ENCODE data around the gene AVEN. TPM values are rescaled to one million over a fixed set of nuclear protein-coding genes. Genes with fewer than 3 reads are reported as not detected.
"Not testable (repeated sequence)": the region's sequence is repeated elsewhere in the genome, so short reads cannot be mapped to it uniquely, and the experiment has no call there.

AVEN gene
- total RNA-seq, 2 donors from 2014 or later, result 18.9 to 20.7 TPM

GRCh38 chr15:33825453-33825852 is 213.6 kb downstream of the AVEN start:
- no peak overlapping the region for H3K9ac ChIP-seq (ENCODE audit: extremely low read depth, low read length, poor library complexity, severe bottlenecking)
- Mint-ChIP-seq H3K9me3 (no peaks in the 10 kb centered on the region), H3K4me1 (peaks cover 6% of the 10 kb centered on the region), H3K36me3 (ENCODE audit: low read depth) (no peaks in the 10 kb centered on the region), H3K27ac (no peak overlapping the region), H3K27me3 (ENCODE audit: insufficient read depth) (no peaks in the 10 kb centered on the region), H3K4me3 (no peak overlapping the region)
- no peak overlapping the region for H3K4me3 ChIP-seq (ENCODE audit: low read length)
- WGBS, 2 experiments (ENCODE audit: insufficient coverage in 1 of 2, insufficient read length in 1 of 2), result 95 to 96% methylated on average over 6 to 8 of the region's 8 CpGs
- H3K27me3 ChIP-seq (ENCODE audit: control insufficient read depth, insufficient read depth, low read length, poor library complexity, severe bottlenecking), result no peaks in the 10 kb centered on the region
- no peaks in the 10 kb centered on the region for H3K9me3 ChIP-seq (ENCODE audit: control insufficient read depth, low read length)
- H3K36me3 ChIP-seq (ENCODE audit: control insufficient read depth, insufficient read depth, low read length), result no peaks in the 10 kb centered on the region
- H3K27ac ChIP-seq (ENCODE audit: low read depth, low read length), result no peak overlapping the region
- DNase-seq, result no peak
- TF ChIP-seq, protein P1, sequence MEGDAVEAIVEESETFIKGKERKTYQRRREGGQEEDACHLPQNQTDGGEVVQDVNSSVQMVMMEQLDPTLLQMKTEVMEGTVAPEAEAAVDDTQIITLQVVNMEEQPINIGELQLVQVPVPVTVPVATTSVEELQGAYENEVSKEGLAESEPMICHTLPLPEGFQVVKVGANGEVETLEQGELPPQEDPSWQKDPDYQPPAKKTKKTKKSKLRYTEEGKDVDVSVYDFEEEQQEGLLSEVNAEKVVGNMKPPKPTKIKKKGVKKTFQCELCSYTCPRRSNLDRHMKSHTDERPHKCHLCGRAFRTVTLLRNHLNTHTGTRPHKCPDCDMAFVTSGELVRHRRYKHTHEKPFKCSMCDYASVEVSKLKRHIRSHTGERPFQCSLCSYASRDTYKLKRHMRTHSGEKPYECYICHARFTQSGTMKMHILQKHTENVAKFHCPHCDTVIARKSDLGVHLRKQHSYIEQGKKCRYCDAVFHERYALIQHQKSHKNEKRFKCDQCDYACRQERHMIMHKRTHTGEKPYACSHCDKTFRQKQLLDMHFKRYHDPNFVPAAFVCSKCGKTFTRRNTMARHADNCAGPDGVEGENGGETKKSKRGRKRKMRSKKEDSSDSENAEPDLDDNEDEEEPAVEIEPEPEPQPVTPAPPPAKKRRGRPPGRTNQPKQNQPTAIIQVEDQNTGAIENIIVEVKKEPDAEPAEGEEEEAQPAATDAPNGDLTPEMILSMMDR (conservative IDR thresholded peaks at IDR 0.05), result no peak
- no peaks in the 10 kb centered on the region for H3K4me1 ChIP-seq (ENCODE audit: control insufficient read depth, insufficient read depth, low read length)

DNA sequence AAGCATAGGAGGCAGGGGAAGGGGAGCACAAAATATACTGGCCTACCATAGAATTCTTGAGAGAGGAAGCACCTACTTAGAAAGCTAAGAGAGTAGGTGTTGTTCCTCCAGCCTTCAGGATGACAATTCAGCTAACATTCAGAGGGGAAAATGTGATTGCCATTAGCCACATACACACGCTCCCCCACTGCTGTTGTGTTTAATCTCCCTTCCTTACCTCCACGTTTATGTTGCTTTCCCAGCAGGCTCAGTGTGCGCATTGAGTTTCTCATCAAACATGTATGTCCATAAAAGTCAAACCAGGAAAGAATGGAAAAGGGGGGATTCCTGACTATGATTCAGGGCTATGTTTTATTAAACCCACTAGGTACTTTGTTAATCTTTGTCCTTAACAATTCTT is 215.9 kb downstream of the AVEN start:
- Mint-ChIP-seq H3K4me3 (no peak overlapping the region), H3K9me3 (no peaks in the 10 kb centered on the region), H3K36me3 (ENCODE audit: low read depth) (no peaks in the 10 kb centered on the region), H3K27ac (no peak overlapping the region), H3K27me3 (ENCODE audit: insufficient read depth) (no peaks in the 10 kb centered on the region), H3K4me1 (peaks cover 6% of the 10 kb centered on the region)
- Histone ChIP-seq H3K9me3 (ENCODE audit: control insufficient read depth, low read length) (no peaks in the 10 kb centered on the region), H3K9ac (ENCODE audit: extremely low read depth, low read length, poor library complexity, severe bottlenecking) (no peak overlapping the region), H3K4me3 (ENCODE audit: low read length) (no peak overlapping the region), H3K36me3 (ENCODE audit: control insufficient read depth, insufficient read depth, low read length) (no peaks in the 10 kb centered on the region), H3K27ac (ENCODE audit: low read depth, low read length) (no peak overlapping the region), H3K27me3 (ENCODE audit: control insufficient read depth, insufficient read depth, low read length, poor library complexity, severe bottlenecking) (no peaks in the 10 kb centered on the region), H3K4me1 (ENCODE audit: control insufficient read depth, insufficient read depth, low read length) (no peaks in the 10 kb centered on the region)
- no peak for DNase-seq
- 86 to 87% methylated on average over 2 to 3 of the region's 3 CpGs for WGBS, 2 experiments (ENCODE audit: insufficient coverage in 1 of 2, insufficient read length in 1 of 2)
- TF ChIP-seq, protein P1 (conservative IDR thresholded peaks at IDR 0.05), result no peak

DNA sequence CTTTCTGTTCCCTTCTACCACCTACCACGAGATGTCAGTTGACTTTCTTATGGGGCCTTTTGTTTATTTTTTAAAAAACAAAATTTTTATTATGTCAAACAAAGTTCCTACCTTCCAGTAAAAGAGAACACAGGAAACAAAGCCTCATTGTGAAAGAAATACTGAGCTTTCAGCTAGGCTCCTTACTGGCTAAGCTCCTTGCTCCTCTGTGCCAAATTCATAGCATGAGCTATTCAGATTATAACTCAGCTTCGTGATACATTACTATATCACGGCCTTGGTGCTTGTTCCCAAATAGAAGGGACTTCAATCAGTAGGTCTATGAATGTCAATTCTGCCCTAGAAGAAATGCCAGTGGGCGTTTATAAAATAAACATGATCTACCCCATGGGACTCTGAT is 216.5 kb downstream of the AVEN start:
- Mint-ChIP-seq H3K4me1 (peaks cover 10% of the 10 kb centered on the region), H3K36me3 (ENCODE audit: low read depth) (no peaks in the 10 kb centered on the region)
- 93 to 100% methylated on average over 3 to 4 of the region's 4 CpGs for WGBS, 2 experiments (ENCODE audit: insufficient coverage in 1 of 2, insufficient read length in 1 of 2)

DNA sequence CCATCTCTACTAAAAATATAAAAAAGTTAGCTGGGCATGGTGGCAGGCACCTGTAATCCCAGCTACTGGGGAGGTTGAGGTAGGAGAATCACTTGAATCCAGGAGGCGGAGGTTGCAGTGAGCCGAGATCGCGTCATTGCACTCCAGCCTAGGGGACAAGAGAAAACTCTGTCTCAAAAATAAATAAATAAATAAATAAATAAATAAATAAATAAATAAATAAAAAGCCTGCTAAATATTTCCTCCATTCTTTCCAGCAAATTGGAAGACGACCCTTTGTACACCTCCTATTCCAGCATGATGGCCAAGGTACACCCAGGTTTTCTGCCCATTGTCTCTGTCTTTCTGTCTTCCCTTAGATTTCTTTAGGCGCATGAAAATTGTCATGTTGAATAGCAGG is 219.5 kb downstream of the AVEN start:
- not testable (repeated sequence) for H3K4me3 Mint-ChIP-seq, H3K4me1 Mint-ChIP-seq, H3K27ac Mint-ChIP-seq

More for the DNA sequence above, 216.5 kb downstream of the AVEN start:
- no peaks in the 10 kb centered on the region for H3K36me3 ChIP-seq (ENCODE audit: control insufficient read depth, insufficient read depth, low read length)
- no peak overlapping the region for H3K4me3 Mint-ChIP-seq
- H3K9ac ChIP-seq (ENCODE audit: extremely low read depth, low read length, poor library complexity, severe bottlenecking), result no peak overlapping the region
- H3K9me3 ChIP-seq (ENCODE audit: control insufficient read depth, low read length), result no peaks in the 10 kb centered on the region
- no peak overlapping the region for H3K4me3 ChIP-seq (ENCODE audit: low read length)
- no peaks in the 10 kb centered on the region for H3K27me3 Mint-ChIP-seq (ENCODE audit: insufficient read depth)
- no peak overlapping the region for H3K27ac ChIP-seq (ENCODE audit: low read depth, low read length)
- H3K4me1 ChIP-seq (ENCODE audit: control insufficient read depth, insufficient read depth, low read length), result no peaks in the 10 kb centered on the region
- no peak for DNase-seq
- no peaks in the 10 kb centered on the region for H3K27me3 ChIP-seq (ENCODE audit: control insufficient read depth, insufficient read depth, low read length, poor library complexity, severe bottlenecking)
- no peak overlapping the region for H3K27ac Mint-ChIP-seq
- H3K9me3 Mint-ChIP-seq, result no peaks in the 10 kb centered on the region
- TF ChIP-seq, protein P1 (conservative IDR thresholded peaks at IDR 0.05), result no peak

More for the DNA sequence above, 219.5 kb downstream of the AVEN start:
- H3K36me3 Mint-ChIP-seq (ENCODE audit: low read depth); H3K9ac ChIP-seq (ENCODE audit: extremely low read depth, low read length, poor library complexity, severe bottlenecking); H3K27me3 Mint-ChIP-seq (ENCODE audit: insufficient read depth); H3K36me3 ChIP-seq (ENCODE audit: control insufficient read depth, insufficient read depth, low read length); H3K4me1 ChIP-seq (ENCODE audit: control insufficient read depth, insufficient read depth, low read length); H3K4me3 ChIP-seq (ENCODE audit: low read length); DNase-seq; H3K9me3 Mint-ChIP-seq; H3K9me3 ChIP-seq (ENCODE audit: control insufficient read depth, low read length); H3K27ac ChIP-seq (ENCODE audit: low read depth, low read length); H3K27me3 ChIP-seq (ENCODE audit: control insufficient read depth, insufficient read depth, low read length, poor library complexity, severe bottlenecking): not testable (repeated sequence)
- 94 to 98% methylated on average over 2 to 3 of the region's 6 CpGs for WGBS, 2 experiments (ENCODE audit: insufficient coverage in 1 of 2, insufficient read length in 1 of 2)

Data from endodermal cell (in vitro differentiated cells).